GM19351 (cell line): Measurements from ENCODE around the gene EPN1.

ENCODE experiments used
- ATAC-seq: cut with Tn5 transposase; IDR thresholded peaks from one replicate; pipeline ENCODE4 v1.9.1; 2021; ENCODE audit warnings: mild to moderate bottlenecking, moderate library complexity; ENCODE audit not compliant: unreplicated experiment

EPN1 gene

DNA sequence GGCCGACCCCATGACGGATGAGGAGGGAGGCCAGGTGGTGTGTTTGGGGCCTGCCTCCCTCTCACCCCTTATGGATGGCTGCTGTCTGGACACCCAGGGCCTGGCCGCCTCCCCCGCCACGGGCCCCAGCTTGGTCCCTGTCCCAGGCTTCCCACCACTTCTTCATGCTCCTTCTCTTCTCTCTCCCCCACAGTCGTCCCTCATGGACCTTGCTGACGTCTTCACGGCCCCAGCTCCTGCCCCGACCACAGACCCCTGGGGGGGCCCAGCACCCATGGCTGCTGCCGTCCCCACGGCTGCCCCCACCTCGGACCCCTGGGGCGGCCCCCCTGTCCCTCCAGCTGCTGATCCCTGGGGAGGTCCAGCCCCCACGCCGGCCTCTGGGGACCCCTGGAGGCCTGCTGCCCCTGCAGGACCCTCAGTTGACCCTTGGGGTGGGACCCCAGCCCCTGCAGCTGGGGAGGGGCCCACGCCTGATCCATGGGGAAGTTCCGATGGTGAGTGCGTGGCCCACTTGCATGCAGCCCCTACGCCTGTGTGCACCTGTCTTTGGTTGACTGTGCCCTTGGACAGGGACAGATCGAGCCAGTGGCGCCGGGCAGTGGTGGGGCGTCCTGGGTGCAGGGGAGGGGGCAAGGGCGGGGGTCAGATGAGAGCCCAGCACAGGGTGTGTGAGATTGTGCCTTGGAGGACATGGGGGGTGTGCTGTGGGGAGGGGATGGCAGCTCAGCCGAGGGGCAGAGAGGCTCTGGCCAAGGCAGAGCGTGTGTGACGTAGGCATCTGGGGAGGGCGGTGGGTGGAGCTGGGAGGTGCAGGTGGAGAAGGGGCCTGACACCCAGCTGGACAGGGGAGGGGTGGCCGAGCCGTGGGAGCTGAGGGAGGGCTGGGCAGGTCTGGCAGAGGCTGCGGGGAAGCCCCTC is 16.8 kb downstream of the EPN1 start:
- ATAC-seq = no peak

DNA sequence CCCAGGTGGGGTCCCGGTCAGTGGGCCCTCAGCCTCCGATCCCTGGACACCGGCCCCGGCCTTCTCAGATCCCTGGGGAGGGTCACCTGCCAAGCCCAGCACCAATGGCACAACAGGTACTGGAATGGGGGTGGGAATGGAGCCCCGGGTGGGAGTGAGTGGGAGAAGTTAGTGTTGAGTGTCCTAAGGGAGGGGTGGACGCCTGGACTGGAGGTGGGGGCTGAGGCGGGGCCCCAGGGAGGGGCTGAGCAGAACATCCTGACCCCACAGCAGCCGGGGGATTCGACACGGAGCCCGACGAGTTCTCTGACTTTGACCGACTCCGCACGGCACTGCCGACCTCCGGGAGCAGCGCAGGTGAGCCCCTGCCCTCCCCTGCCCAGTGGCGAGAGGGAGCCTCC is 17.7 kb downstream of the EPN1 start:
- no peak for ATAC-seq

DNA sequence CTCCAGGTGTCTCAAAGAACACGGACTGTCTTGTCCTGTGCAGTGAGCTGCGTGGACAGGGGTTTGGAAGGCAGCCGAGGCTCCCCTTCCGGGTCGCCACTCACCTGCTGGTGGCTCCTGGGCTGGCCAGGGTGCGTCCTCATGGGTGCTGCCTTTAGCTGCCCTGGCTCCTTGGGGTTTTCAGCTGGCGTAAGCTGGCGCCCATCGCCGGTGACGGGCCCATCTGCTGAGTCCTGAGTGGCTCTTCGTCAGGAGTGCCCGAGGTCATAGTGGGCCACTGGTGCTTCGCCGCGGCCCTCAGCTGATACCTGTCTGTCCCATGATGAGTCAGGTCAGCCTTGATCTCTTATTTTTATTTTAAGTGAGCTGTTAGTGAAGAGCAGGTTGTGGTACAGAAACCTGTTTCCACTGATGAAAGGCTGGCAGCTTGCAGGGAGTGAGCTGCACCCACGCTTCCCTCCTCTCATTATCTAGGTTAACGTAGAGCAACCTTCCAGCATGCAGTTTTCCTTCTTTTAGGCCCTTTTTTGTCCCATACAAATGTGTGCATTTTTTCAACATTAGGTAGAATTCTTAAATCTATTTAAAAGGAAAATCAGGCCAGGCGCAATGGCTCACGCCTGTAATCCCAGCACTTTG is 18.4 kb downstream of the EPN1 start:
- ATAC-seq = no peak

GRCh38 chr19:55694241-55694655 is 19.2 kb downstream of the EPN1 start:
- ATAC-seq = no peak

- ATAC-seq = no peak
Measured at GRCh38 chr19:55694656-55695491, 19.8 kb downstream of the EPN1 start.

GRCh38 chr19:55695511-55696290 is 20.7 kb downstream of the EPN1 start:
- ATAC-seq = no peak

DNA sequence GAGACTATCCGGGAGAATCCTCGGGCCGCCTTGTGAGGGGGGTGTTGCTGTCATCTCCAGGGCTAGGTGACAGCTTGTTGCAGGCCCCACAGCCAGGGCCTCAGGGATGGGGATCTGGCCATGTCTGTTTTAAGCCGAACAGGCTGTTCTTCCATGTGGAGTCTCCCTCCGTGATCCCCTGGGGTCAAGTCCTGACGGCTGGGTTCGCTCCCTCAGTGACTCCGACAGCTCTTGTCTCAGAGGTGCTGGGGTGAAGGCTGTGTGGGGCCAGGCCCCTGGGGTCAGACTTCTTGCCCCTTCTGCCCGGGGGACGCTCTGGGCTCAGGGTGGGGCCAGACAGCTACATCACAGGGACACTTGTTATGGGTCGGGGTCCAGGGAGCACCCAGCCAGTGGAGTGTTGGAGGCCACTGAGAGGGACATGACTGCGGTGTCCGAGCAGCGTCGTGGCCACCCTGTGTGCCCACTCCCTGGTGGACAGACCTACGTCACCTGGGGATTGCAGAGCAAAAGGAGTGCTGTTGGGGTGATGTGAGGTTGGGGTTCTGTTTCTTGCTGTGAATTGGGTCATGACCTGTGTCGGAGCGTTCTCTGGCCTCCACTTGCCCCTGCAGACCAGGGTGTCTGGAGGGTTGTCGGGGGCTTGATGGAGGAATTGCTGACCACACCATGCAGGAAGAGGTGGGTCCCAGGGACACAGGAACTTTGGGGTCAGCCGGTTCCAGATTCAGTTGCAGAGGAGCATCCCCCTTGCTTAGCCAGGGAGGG is 21.5 kb downstream of the EPN1 start:
- no peak for ATAC-seq

- ATAC-seq = no peak
Measured at GRCh38 chr19:55697069-55697440, 22.0 kb downstream of the EPN1 start.

DNA sequence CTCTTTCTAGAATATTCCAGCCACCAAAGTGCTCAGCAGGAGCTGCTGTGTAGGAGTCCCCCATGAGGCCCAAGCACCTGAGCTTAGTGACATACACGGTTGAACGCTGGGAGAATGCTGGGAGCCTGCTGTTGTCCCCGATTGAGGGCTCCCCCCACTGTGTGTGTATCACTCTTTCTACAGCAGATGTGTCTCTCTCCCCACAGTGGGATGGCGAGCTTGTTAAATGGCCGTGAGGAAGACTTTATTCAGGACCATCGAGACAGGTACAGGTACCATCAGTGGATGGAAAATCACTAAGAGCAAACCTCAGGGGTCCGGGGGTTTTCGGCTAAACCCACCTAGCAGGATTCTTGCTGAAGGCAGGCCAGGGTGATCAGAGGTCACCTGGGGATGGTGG is 22.7 kb downstream of the EPN1 start:
- ATAC-seq = no peak

GRCh38 chr19:55698256-55698655 is 23.2 kb downstream of the EPN1 start:
- no peak for ATAC-seq

DNA sequence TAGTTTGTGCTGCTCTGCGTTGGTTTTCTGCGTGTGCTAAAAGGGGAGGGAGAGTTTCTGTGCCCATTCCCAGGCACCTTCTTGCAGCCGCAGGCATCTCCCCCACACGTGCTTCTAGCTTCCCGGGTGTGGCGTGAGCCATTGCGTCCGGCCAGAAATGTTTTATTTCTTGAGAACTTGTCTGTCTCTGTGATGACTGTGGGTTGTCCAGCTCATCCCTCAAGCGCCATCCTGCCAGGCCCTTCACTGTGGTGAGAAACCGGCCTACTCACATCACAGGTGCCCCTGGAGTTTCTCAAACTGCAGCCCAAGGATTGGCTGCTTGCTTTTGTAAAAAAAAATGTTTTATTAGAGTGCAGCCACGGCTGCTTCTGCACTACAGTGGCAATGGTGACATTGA is 24.2 kb downstream of the EPN1 start:
- no peak for ATAC-seq

DNA sequence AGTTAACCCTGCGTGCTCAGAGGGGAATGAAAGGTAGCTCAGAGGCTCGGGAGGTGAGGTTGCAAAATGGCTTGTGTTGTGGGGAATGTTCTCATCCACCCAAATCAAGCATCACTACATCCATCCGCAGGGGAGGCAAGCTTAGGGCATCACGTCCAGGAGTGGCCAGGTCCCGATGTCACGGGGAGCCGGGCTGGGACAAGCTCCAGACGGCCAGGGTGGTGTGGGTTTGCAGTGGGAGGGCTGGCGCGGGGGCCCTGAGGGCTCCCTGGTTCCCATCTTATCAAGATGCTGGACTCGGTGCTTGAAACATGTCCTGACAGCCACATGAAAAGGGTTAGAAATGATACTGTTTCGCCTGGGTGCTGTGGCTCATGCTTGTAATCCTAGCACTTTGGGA is 25.8 kb downstream of the EPN1 start:
- no peak for ATAC-seq

- ATAC-seq = no peak
Measured at GRCh38 chr19:55702131-55702627, 27.2 kb downstream of the EPN1 start.

DNA sequence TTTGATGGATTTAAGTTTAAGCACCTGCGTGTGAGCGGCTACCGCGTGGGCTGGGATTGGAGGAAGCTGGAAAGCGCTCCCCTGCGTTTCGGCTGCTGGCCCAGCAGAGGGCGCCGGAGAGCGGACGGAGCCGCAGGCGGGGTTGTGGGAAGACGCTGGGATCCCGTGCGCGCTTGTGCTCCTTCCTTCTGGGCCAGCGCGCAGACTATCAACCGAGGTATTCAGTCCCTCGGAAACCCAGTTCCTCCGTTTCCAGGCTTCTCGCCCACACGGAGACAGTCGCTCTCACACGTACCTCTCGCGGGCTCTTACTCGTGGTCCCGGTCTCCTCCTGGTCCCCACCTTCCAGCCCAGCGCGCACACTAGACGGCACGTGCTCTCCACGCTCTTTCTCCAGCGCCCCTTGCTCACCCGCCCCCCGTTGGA is 28.8 kb downstream of the EPN1 start:
- no peak for ATAC-seq

- ATAC-seq = no peak
Measured at GRCh38 chr19:55704494-55705245, 29.6 kb downstream of the EPN1 start.

- ATAC-seq = no peak
Measured at GRCh38 chr19:55705972-55706371, 30.9 kb downstream of the EPN1 start.

- ATAC-seq = no peak
Measured at GRCh38 chr19:55711719-55712118, 36.7 kb downstream of the EPN1 start.

GRCh38 chr19:55712804-55713631 is 38.0 kb downstream of the EPN1 start:
- ATAC-seq = no peak
